HUDEP-2 (cell line): ENCODE measurements around the gene MAP4.

Experiments used
- DNase-seq, 76 experiments: peaks; one replicate each; lab custom pipeline; 2025; ENCODE audit not compliant: unreplicated experiment in 76 of 76; lab: John Stamatoyannopoulos, UW

MAP4 gene

GRCh38 chr3:47868306-47868705 lies 147.9 kb downstream of the MAP4 start:
- DNase-seq: no peak

GRCh38 chr3:47867451-47868044 lies 148.7 kb downstream of the MAP4 start:
- peak in 1 of 76 experiments; percentile 7 for DNase-seq

- no peak for DNase-seq
Measured at GRCh38 chr3:47865192-47865591, 151.0 kb downstream of the MAP4 start.

- DNase-seq: no peak
Measured at GRCh38 chr3:47863391-47864128, 152.7 kb downstream of the MAP4 start.

- DNase-seq: no peak
Measured at GRCh38 chr3:47859956-47860605, 156.1 kb downstream of the MAP4 start.

- DNase-seq: no peak
Measured at GRCh38 chr3:47857151-47857550, 159.1 kb downstream of the MAP4 start.

- peak in 1 of 76 experiments; percentile 6 for DNase-seq
Measured at GRCh38 chr3:47856669-47857068, 159.5 kb downstream of the MAP4 start.

- DNase-seq: no peak
Measured at GRCh38 chr3:47855461-47856383, 160.5 kb downstream of the MAP4 start.

GRCh38 chr3:47854720-47855455 lies 161.3 kb downstream of the MAP4 start:
- no peak for DNase-seq

- DNase-seq: no peak
Measured at GRCh38 chr3:47854267-47854666, 161.9 kb downstream of the MAP4 start.

GRCh38 chr3:47852604-47853602 lies 163.3 kb downstream of the MAP4 start:
- DNase-seq: no peak

- DNase-seq: no peak
Measured at GRCh38 chr3:47851888-47852603, 164.2 kb downstream of the MAP4 start.

GRCh38 chr3:47850564-47851410 lies 165.4 kb downstream of the MAP4 start:
- DNase-seq: peak in 1 of 76 experiments; percentile 9

GRCh38 chr3:47849699-47850563 lies 166.3 kb downstream of the MAP4 start:
- DNase-seq: no peak

- no peak for DNase-seq
Measured at GRCh38 chr3:47849186-47849698, 167.0 kb downstream of the MAP4 start.

- no peak for DNase-seq
Measured at GRCh38 chr3:47848599-47849117, 167.6 kb downstream of the MAP4 start.
